Kidney epithelial cell (primary cell): ENCODE results near the gene ESRRA. TPM values are rescaled to one million over a fixed set of nuclear protein-coding genes. Genes with fewer than 3 reads are reported as not detected.

Experiments
- DNase-seq: peaks from one replicate; pipeline ENCODE4 v3.0.0-alpha.2; 2010; ENCODE audit warnings: low read depth
- H3K27me3 ChIP-seq: 2 replicates; pipeline ENCODE4 v1.6.0; 2011; ENCODE audit warnings: low read length; ENCODE audit not compliant: control insufficient read depth, insufficient read depth
- H3K36me3 ChIP-seq: 2 replicates; pipeline ENCODE4 v1.5.1; 2011; ENCODE audit warnings: low read length; ENCODE audit not compliant: control insufficient read depth, insufficient read depth
- H3K4me3 ChIP-seq: 2 replicates; pipeline ENCODE4 v1.5.1; 2011; ENCODE audit warnings: low read depth, mild to moderate bottlenecking, control low read depth, low read length
- total RNA-seq: library from RNA; depleted of rRNA; stranded (reverse); fragments of >200 nt; gene quantifications from 2 replicates; pipeline ENCODE4 v1.2.3, GENCODE V29; 2015
- TF ChIP-seq, protein P1 (sequence below): IDR thresholded peaks from 2 replicates; pipeline ENCODE4 v1.5.1; 2011; ENCODE audit warnings: mild to moderate bottlenecking, moderate library complexity, low read length, control low read depth, inconsistent platforms; ENCODE audit not compliant: insufficient read depth, poor library complexity, severe bottlenecking

ESRRA gene
- total RNA-seq, 1 donor from 2014 or later = 54.3 TPM

DNA sequence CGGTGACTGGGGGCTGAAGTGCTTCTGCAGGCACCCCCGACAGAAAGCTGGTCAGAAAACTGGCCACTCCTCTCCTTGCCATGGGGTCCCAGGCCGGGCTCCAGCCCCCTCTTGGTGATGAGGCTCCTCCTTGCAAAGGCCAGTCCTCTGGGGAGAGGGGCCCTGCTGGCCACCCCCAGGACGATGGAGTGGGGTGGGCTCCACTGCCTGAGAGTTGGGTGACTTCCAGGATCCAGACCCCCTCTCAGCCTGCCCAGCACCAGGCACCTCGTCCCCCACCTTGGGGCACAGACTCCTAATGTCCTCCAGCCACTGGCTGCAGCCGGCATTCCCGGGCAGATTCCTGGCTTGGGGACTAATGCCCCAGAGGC is 53.2 kb downstream of the ESRRA start:
- Histone ChIP-seq H3K27me3 (no peaks in the 10 kb centered on the region), H3K4me3 (peak overlapping the region; percentile 74), H3K36me3 (no peaks in the 10 kb centered on the region)
- DNase-seq = no peak
- TF ChIP-seq, protein P1, sequence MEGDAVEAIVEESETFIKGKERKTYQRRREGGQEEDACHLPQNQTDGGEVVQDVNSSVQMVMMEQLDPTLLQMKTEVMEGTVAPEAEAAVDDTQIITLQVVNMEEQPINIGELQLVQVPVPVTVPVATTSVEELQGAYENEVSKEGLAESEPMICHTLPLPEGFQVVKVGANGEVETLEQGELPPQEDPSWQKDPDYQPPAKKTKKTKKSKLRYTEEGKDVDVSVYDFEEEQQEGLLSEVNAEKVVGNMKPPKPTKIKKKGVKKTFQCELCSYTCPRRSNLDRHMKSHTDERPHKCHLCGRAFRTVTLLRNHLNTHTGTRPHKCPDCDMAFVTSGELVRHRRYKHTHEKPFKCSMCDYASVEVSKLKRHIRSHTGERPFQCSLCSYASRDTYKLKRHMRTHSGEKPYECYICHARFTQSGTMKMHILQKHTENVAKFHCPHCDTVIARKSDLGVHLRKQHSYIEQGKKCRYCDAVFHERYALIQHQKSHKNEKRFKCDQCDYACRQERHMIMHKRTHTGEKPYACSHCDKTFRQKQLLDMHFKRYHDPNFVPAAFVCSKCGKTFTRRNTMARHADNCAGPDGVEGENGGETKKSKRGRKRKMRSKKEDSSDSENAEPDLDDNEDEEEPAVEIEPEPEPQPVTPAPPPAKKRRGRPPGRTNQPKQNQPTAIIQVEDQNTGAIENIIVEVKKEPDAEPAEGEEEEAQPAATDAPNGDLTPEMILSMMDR = no peak

DNA sequence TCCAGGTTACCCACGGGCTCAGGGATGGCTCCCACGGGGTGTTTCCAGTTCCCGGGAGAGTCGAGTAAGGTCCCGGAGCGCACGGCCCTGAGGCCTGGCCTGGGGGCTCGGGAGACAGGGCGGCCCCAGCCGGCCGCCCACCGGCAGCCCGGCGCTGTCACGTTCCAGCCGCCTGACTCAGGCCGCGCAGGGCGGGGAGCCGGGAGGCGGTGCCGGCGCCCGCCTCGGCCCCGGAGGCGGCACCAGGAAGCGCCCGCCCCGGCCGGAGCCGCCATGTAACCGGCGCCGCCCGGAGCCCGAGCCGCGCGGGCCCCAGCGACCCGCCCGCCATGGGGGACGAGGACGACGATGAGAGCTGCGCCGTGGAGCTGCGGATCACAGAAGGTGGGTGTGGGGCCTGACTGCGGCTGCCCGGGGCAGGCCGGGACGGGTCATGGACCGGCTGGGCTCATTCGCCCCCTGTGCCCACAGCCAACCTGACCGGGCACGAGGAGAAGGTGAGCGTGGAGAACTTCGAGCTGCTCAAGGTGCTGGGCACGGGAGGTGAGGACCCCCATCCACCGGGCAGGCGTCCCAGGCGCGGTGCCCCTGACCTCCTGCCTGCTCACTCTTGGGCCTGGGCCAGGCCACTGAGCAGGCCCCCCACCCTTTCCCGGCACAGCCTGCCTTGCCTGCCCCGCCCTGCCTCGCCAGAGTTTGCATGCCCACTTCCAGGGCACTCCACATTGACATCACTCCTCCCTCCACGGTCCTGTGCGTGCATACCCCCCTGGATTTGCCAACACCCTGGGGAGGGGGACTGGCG is 53.8 kb downstream of the ESRRA start, which contains the start of gene RPS6KA4:
TSS of gene RPS6KA4 (plus strand) at position 256 of the 805 bp plus-strand sequence. CDS start at position 330, 74 bp downstream.
- Histone ChIP-seq H3K4me3 (peak within 1 kb of the TSS; percentile 74), H3K36me3 (no peaks in the 10 kb centered on the region), H3K27me3 (no peaks in the 10 kb centered on the region)
- TF ChIP-seq, protein P1 = no peak
- no peak for DNase-seq

DNA sequence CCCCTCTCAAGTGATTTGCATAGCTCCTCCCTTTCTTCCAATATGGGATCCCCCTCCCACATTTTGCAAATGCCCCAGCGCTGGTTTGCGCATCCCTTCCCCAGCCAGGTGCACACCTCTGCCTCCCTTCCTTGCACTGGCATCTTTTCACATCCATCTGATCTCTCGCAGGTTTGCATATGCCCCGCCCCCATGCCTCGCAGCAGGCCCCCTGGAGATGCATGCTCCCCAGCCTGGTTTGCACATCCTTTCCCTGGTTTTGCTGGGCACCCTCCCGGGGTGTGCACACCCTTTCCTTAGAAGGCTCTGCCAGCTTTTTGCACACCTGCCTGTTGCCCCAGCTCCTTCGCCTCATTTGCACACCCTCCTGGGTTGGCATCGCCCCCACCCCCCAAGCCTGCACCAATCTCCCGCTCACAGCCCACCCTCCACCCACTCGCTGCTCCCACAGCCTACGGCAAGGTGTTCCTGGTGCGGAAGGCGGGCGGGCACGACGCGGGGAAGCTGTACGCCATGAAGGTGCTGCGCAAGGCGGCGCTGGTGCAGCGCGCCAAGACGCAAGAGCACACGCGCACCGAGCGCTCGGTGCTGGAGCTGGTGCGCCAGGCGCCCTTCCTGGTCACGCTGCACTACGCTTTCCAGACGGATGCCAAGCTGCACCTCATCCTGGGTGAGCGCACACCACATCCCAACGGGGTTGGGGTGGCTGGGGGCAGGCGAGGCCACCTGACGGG is 54.6 kb downstream of the ESRRA start:
- no peaks in the 10 kb centered on the region for H3K27me3 ChIP-seq
- H3K36me3 ChIP-seq = no peaks in the 10 kb centered on the region
- H3K4me3 ChIP-seq = peak overlapping the region; percentile 74
- DNase-seq = no peak
- TF ChIP-seq, protein P1 = peak; percentile 12

DNA sequence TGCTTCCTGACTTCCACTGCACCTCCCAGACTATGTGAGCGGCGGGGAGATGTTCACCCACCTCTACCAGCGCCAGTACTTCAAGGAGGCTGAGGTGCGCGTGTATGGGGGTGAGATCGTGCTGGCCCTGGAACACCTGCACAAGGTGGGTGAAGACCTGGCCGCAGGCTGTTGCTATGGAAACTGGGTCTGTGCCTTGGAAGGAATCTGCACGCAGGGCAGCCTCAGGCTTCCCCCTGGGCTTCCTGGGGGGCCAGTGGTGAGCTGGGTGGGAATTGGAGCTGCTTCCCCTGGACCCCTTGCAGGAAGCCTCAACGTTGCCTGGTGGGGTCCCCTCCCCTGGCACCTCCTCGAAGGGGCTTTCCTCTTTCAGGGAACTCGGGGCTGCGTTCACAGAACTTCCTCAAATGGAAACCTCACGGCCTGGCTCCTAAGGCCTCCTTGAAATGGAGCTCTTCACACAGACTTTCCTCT is 55.2 kb downstream of the ESRRA start:
- Histone ChIP-seq H3K27me3 (no peaks in the 10 kb centered on the region), H3K36me3 (peaks cover 2% of the 10 kb centered on the region), H3K4me3 (no peak overlapping the region)
- DNase-seq = no peak
- TF ChIP-seq, protein P1 = no peak

DNA sequence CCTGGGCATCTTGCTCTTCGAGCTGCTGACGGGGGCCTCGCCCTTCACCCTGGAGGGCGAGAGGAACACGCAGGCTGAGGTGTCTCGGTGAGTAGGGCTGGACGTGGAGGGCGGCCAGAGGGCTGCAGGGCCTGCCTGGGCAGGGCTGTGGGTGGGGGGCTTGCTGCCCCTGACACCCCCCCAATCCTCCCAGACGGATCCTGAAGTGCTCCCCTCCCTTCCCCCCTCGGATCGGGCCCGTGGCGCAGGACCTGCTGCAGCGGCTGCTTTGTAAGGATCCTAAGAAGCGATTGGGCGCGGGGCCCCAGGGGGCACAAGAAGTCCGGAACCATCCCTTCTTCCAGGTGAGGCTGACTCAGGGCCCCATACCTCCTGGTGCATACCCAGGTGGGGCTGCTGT is 56.3 kb downstream of the ESRRA start:
- H3K36me3 ChIP-seq = peaks cover 4% of the 10 kb centered on the region
- TF ChIP-seq, protein P1 = no peak

More for the DNA sequence above, 56.3 kb downstream of the ESRRA start:
- Histone ChIP-seq H3K4me3 (no peak overlapping the region), H3K27me3 (no peaks in the 10 kb centered on the region)
- DNase-seq = no peak
